B cell (primary cell): ENCODE data around the gene RIPK1.

Source experiments
- EZH2 ChIP-seq: IDR thresholded peaks from 2 replicates; pipeline ENCODE4 v1.6.1; 2012; ENCODE audit warnings: borderline replicate concordance, low read depth, mild to moderate bottlenecking, moderate library complexity, low read length; ENCODE audit not compliant: insufficient read depth, poor library complexity, severe bottlenecking
- TF ChIP-seq, protein P1 (sequence below): fragments of 200-600 bp; IDR thresholded peaks from one replicate; pipeline ENCODE4 v1.8.0; 2022; ENCODE audit warnings: antibody characterized with exemption, mild to moderate bottlenecking

DNA sequence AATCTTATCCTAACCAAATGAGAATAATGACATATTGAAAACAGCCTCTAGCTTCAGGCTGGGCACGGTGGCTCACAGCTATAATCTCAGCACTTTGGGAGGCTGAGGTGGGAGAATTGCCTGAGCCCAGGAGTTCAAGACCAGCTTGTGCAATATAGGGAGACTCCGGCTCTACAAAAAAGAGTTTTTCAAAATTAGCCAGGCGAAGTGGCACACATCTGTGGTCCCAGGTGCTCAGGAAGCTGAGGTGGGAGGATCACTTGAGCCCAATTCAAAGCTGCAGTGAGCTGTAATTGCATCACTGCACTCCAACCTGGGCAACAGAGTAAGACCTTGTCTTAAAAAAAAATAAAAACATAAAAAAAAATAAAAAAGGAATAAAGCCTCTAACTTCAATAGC is 84.4 kb downstream of the RIPK1 start:
- TF ChIP-seq, protein P1, sequence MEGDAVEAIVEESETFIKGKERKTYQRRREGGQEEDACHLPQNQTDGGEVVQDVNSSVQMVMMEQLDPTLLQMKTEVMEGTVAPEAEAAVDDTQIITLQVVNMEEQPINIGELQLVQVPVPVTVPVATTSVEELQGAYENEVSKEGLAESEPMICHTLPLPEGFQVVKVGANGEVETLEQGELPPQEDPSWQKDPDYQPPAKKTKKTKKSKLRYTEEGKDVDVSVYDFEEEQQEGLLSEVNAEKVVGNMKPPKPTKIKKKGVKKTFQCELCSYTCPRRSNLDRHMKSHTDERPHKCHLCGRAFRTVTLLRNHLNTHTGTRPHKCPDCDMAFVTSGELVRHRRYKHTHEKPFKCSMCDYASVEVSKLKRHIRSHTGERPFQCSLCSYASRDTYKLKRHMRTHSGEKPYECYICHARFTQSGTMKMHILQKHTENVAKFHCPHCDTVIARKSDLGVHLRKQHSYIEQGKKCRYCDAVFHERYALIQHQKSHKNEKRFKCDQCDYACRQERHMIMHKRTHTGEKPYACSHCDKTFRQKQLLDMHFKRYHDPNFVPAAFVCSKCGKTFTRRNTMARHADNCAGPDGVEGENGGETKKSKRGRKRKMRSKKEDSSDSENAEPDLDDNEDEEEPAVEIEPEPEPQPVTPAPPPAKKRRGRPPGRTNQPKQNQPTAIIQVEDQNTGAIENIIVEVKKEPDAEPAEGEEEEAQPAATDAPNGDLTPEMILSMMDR: no peak
- TF ChIP-seq EZH2: no peak
